ENCODE measurements around the gene PLCG2.

PLCG2 gene

DNA sequence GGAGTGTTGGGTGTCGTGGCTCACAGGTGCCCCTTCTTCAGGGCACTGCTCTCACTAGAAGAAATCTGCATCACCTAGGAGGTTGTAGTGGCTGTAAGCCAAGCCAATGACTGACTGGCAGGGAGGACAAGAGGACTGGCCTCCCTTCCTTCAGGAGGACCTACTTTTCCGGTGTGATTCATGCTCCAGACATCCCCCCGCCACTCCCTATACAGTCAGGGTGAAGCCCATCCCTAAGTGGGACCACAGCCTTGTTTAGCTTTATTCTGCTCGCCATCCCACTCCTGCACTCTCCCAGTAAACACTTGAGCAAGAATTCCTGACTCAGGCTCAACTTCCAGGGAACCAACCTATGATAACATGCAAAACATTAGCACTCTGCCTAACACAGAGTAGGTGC lies 67.0 kb downstream of the PLCG2 start:
- ChIA-PET POLR2A (no interaction called here), CTCF (no interaction called here)
- TF ChIP-seq, protein P1, sequence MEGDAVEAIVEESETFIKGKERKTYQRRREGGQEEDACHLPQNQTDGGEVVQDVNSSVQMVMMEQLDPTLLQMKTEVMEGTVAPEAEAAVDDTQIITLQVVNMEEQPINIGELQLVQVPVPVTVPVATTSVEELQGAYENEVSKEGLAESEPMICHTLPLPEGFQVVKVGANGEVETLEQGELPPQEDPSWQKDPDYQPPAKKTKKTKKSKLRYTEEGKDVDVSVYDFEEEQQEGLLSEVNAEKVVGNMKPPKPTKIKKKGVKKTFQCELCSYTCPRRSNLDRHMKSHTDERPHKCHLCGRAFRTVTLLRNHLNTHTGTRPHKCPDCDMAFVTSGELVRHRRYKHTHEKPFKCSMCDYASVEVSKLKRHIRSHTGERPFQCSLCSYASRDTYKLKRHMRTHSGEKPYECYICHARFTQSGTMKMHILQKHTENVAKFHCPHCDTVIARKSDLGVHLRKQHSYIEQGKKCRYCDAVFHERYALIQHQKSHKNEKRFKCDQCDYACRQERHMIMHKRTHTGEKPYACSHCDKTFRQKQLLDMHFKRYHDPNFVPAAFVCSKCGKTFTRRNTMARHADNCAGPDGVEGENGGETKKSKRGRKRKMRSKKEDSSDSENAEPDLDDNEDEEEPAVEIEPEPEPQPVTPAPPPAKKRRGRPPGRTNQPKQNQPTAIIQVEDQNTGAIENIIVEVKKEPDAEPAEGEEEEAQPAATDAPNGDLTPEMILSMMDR (IDR thresholded peaks at IDR 0.05; ENCODE audit: insufficient read depth, low read length, missing control alignments): no peak
- no peak for DNase-seq (ENCODE audit: low read depth, low spot score)
- no peak overlapping the region for H3K4me3 ChIP-seq (ENCODE audit: low read depth, low read length)

DNA sequence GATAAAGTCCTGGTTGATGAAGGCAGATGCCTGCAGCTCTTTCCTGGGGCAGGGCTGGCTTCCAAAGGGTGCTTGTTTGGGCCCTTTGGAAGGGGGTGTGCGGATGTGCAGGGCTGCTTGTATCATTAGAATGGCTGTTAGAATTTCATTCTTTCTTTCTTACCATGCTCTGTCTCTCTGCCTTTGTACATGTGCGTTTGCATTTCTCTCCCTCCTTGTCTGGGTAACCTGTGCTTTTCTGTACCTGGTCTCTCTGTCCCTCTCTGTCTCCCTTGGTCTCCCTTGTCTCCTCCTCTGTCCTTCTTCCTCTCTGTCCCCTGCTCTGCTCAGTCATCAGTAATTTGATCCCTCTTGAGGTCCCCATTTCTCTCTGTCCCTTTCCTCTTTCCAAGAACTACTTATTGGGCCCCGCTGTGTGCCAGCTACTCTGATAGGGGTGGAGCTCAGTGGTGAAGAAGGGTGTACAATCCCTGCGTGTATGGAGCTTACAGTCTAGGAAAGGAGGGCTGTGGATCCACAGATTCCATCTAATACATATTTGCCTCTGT lies 69.3 kb downstream of the PLCG2 start:
- ChIA-PET POLR2A (no interaction called here), CTCF (no interaction called here)
- H3K4me3 ChIP-seq (ENCODE audit: low read depth, low read length): no peak overlapping the region
- TF ChIP-seq, protein P1 (IDR thresholded peaks at IDR 0.05; ENCODE audit: insufficient read depth, low read length, missing control alignments): no peak
- DNase-seq (ENCODE audit: low read depth, low spot score): no peak

DNA sequence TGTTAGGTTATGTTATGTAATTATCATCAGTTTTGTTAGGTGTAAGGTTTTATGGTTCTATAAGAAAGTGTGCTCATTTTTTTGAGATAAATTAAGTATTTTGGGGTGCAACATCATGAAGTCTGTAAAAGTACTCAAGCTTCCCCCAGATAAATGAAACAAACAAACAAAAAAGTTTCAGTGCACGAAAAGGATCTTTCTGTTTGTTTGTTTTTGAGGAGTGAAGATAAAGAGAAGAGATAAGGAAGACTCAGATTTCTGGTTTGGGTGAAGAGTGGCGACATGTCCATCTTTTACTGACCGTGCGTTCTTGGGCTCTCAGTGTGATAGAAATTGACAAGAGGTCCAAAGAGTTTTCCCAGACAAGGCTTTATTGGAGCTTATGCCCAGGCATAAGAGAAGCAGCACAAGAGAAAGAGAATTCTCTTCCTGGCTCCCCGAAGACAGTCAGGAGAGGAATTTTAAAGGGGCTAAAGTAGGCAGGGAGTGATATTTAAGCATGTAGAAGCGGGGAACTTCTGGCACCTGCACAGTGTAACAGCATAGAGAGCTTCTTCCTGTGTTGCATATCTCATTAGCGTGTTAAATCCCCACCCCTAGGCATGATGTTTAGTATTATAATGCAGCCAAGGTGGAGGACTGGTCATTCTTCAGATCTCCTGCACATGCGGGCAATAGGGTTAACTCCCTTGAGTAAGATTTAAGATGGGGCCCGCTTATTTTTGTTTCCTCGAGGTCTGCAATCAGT lies 71.3 kb downstream of the PLCG2 start:
- ChIA-PET CTCF (no interaction called here), POLR2A (no interaction called here)
- no peak for DNase-seq (ENCODE audit: low read depth, low spot score)
- TF ChIP-seq, protein P1 (IDR thresholded peaks at IDR 0.05; ENCODE audit: insufficient read depth, low read length, missing control alignments): no peak
- H3K4me3 ChIP-seq (ENCODE audit: low read depth, low read length): no peak overlapping the region

DNA sequence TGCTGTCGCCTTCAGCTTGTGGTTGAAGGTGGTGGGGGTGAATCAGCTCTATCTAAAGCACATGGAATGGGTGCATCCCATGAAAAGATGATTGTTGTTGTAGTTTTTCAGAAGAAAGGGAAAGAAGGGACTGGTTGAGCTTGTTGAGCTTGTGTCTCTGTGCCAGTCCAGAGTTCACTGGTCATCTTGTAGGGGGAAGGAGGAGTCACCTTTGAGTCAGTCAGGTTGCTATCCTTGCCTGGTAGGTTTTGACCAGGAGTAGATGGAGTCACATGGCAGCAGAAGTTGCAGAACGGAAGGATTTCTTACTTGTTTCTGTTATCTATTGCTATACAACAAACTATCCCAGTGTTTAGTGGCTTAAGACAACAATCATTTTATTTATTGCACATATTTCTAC lies 73.3 kb downstream of the PLCG2 start:
- H3K4me3 ChIP-seq (ENCODE audit: low read depth, low read length): no peak overlapping the region
- POLR2A ChIA-PET: no interaction called here
- CTCF ChIA-PET: no interaction called here
- TF ChIP-seq, protein P1 (IDR thresholded peaks at IDR 0.05; ENCODE audit: insufficient read depth, low read length, missing control alignments): no peak
- no peak for DNase-seq (ENCODE audit: low read depth, low spot score)

DNA sequence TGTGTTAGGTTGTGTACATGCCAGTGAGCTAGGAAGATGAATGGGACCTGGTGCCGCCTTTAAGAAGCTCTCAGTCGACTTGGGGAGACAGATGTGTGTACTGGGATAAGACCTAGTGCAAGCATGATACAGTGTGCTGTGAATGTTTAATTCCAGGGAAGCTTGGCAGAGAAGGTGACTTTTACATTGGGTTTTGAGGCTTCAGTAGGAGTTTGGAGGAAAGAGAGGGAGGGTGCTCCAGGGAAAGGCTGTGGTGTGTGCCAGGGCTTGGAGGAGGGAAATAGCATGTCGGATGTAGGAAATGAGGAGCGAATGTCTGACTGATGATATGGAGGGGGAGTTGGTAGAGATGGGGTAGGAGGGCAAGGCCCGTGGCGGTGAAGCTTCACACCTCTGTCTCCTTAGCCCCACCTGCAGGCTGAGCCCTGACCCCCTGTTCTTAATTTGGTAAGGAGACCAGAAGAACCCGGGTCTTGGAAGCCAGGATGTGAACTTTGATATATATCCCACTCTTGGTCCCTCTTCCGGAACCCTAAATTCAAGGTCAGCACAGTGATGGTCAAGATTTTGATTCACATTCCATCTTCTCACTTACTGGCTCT lies 76.6 kb downstream of the PLCG2 start:
- no peak overlapping the region for H3K4me3 ChIP-seq (ENCODE audit: low read depth, low read length)
- ChIA-PET POLR2A (no interaction called here), CTCF (no interaction called here)
- TF ChIP-seq, protein P1 (IDR thresholded peaks at IDR 0.05; ENCODE audit: insufficient read depth, low read length, missing control alignments): no peak
- DNase-seq (ENCODE audit: low read depth, low spot score): no peak

Measured in AG04449 (cell line).